Stomach (tissue), 9 donors: ENCODE measurements around the gene ANO7. TPM values are rescaled to one million over a fixed set of nuclear protein-coding genes. Genes with fewer than 3 reads are reported as not detected.

ENCODE experiments used
- DNase-seq, 2 donors: peaks; one replicate each; pipeline versions ENCODE4 v3.0.0 to v3.0.0-alpha.2; 2013 to 2019
- H3K27ac ChIP-seq, 5 donors: fragments of 200-600 bp in 4 of 5; sonication (generic) in 4 of 5; one replicate each; pipeline ENCODE4 v1.5.1; 2013 to 2019; ENCODE audit warnings: mild to moderate bottlenecking in 1 of 5, moderate library complexity in 1 of 5
- H3K27me3 ChIP-seq, 3 donors: fragments of 200-600 bp; sonication (generic); one replicate each; pipeline ENCODE4 v1.5.1; 2017 to 2019; ENCODE audit warnings: mixed run types in 1 of 3
- H3K36me3 ChIP-seq, 4 donors: fragments of 200-600 bp; sonication (generic); 1 replicate in 3 of 4; 2 replicates in 1 of 4; pipeline ENCODE4 v1.5.1; 2016 to 2019
- H3K4me1 ChIP-seq, 4 donors: fragments of 200-600 bp; sonication (generic); one replicate each; pipeline ENCODE4 v1.5.1; 2016 to 2019
- H3K4me3 ChIP-seq, 4 donors: fragments of 200-600 bp; sonication (generic) in 3 of 4; one replicate each; pipeline ENCODE4 v1.5.1; 2016 to 2019; ENCODE audit warnings: mild to moderate bottlenecking in 1 of 4
- H3K9me3 ChIP-seq, 4 donors: fragments of 200-600 bp; sonication (generic); one replicate each; pipeline ENCODE4 v1.5.1; 2016 to 2019
- CTCF ChIP-seq, 7 experiments: fragments of 450-650 bp in 4 of 7; fragments of 200-600 bp in 3 of 7; sonication (generic) in 3 of 7; IDR thresholded peaks; one replicate each; pipeline ENCODE4 v1.5.1; 2016 to 2019; ENCODE audit warnings: antibody characterized with exemption in 7 of 7, control low read depth in 2 of 7, mild to moderate bottlenecking in 1 of 7
- EP300 ChIP-seq: sonication (generic); formaldehyde crosslinking; IDR thresholded peaks from one replicate; pipeline ENCODE4 v1.6.1; 2017; ENCODE audit warnings: antibody characterized with exemption
- POLR2A ChIP-seq, 4 donors: fragments of 450-650 bp; IDR thresholded peaks; one replicate each; pipeline ENCODE4 v1.6.1; 2016; ENCODE audit warnings: antibody characterized with exemption in 4 of 4, control low read depth in 2 of 4, mild to moderate bottlenecking in 1 of 4, moderate library complexity in 1 of 4
- POLR2AphosphoS5 ChIP-seq, 3 donors: sonication (generic); formaldehyde crosslinking; IDR thresholded peaks; one replicate each; pipeline ENCODE4 v1.6.1; 2016; ENCODE audit warnings: antibody characterized with exemption in 3 of 3
- WGBS, 5 donors: extraction: QIAGEN DNeasy Blood & Tissue Kit in 3 of 5; methylation state at CpG; one replicate each; pipeline versions ENCODE4 v1.1.5 to v1.1.7; 2013 to 2018; 5-methylcytosine and 5-hydroxymethylcytosine counted together
- intact Hi-C: fragments of 100-400 bp; cut with DNase I; formaldehyde crosslinking; loops from one replicate; pipeline ENCODE4 v1.15.1; 2023; ENCODE audit warnings: low total_unique reads
- polyA plus RNA-seq, 3 donors: library from polyadenylated mRNA; stranded (reverse); fragments of 200-250 nt; gene quantifications; one replicate each; pipeline ENCODE4 v1.2.3, GENCODE V29; 2013
- total RNA-seq, 5 donors: library from RNA; depleted of rRNA; stranded (reverse); fragments of >200 nt; gene quantifications; one replicate each; pipeline versions ENCODE4 v1.1.0 to v1.2.3, GENCODE V29; 2014 to 2016
- donor health status: healthy with polysubstance abuse.
- donor health status: Bipolar disorder and iron deficiency.
- donor health status: healthy.

Gene ANO7
- total and polyA plus RNA-seq, 8 donors: 0.48 to 138 (median 5.6) TPM

GRCh38 chr2:241182126-241182525, 6.4 kb upstream of the ANO7 start:
- Histone ChIP-seq H3K27me3 (peaks cover 0 to 2% (median 0%) of the 10 kb centered on the region in 3 donors), H3K4me3 (no peak overlapping the region), H3K4me1 (no peaks in the 10 kb centered on the region), H3K27ac (no peak overlapping the region), H3K36me3 (peaks cover 6 to 71% (median 61%) of the 10 kb centered on the region in 4 donors), H3K9me3 (no peaks in the 10 kb centered on the region)
- intact Hi-C loops: no loop called here
- 88 to 98% (median 96%) methylated on average over 3 of the region's 3 CpGs for WGBS, 5 donors
- no peak for TF ChIP-seq POLR2AphosphoS5 (IDR thresholded peaks at IDR 0.05)
- no peak for TF ChIP-seq POLR2A (IDR thresholded peaks at IDR 0.05)
- no peak for TF ChIP-seq EP300
- no peak for TF ChIP-seq CTCF (IDR thresholded peaks at IDR 0.05)
- DNase-seq: no peak

- WGBS, 5 donors: 92 to 94% (median 92%) methylated on average over 28 of the region's 28 CpGs
- no peak for DNase-seq
- intact Hi-C loops: no loop called here
- Histone ChIP-seq H3K27me3 (peaks cover 0 to 6% (median 0%) of the 10 kb centered on the region in 3 donors), H3K9me3 (no peaks in the 10 kb centered on the region), H3K36me3 (peaks cover 6 to 66% (median 56%) of the 10 kb centered on the region in 4 donors), H3K27ac (no peak overlapping the region), H3K4me1 (no peaks in the 10 kb centered on the region), H3K4me3 (no peak overlapping the region)
- TF ChIP-seq POLR2AphosphoS5 (IDR thresholded peaks at IDR 0.05): no peak
- no peak for TF ChIP-seq POLR2A (IDR thresholded peaks at IDR 0.05)
- no peak for TF ChIP-seq EP300
- no peak for TF ChIP-seq CTCF (IDR thresholded peaks at IDR 0.05)
These were observed 5.8 kb upstream of the ANO7 start for GRCh38 chr2:241182531-241183133.

GRCh38 chr2:241183221-241183620, 5.3 kb upstream of the ANO7 start:
- Histone ChIP-seq H3K27ac (no peak overlapping the region), H3K4me3 (no peak overlapping the region), H3K36me3 (peaks cover 6 to 61% (median 50%) of the 10 kb centered on the region in 4 donors), H3K27me3 (peaks cover 0 to 12% (median 0%) of the 10 kb centered on the region in 3 donors), H3K4me1 (peaks cover 0 to 4% (median 2%) of the 10 kb centered on the region in 4 donors), H3K9me3 (no peaks in the 10 kb centered on the region)
- TF ChIP-seq EP300 (no peak), POLR2AphosphoS5 (IDR thresholded peaks at IDR 0.05) (no peak), CTCF (IDR thresholded peaks at IDR 0.05) (no peak), POLR2A (IDR thresholded peaks at IDR 0.05) (no peak)
- 90 to 97% (median 93%) methylated on average over 9 of the region's 9 CpGs for WGBS, 5 donors
- intact Hi-C loops: no loop called here
- DNase-seq: no peak

- H3K27me3 ChIP-seq: peaks cover 0 to 19% (median 0%) of the 10 kb centered on the region in 3 donors
- no peak for DNase-seq
- intact Hi-C loops: no loop called here
- H3K27ac ChIP-seq: no peak overlapping the region
- TF ChIP-seq POLR2AphosphoS5 (IDR thresholded peaks at IDR 0.05): no peak
- no peak for TF ChIP-seq EP300
- no peak for TF ChIP-seq POLR2A (IDR thresholded peaks at IDR 0.05)
- TF ChIP-seq CTCF (IDR thresholded peaks at IDR 0.05): no peak
- H3K9me3 ChIP-seq: no peaks in the 10 kb centered on the region
- H3K36me3 ChIP-seq: peaks cover 6 to 45% (median 35%) of the 10 kb centered on the region in 4 donors
- no peak overlapping the region for H3K4me3 ChIP-seq
- 72 to 80% (median 74%) methylated on average over 9 of the region's 9 CpGs for WGBS, 5 donors
- H3K4me1 ChIP-seq: peaks cover 0 to 14% (median 4%) of the 10 kb centered on the region in 4 donors
These were observed 3.6 kb upstream of the ANO7 start for GRCh38 chr2:241184901-241185300.
